HG02885 (cell line): Measurements from ENCODE around the gene COL15A1.

ENCODE experiments used
- ATAC-seq: cut with Tn5 transposase; IDR thresholded peaks from one replicate; pipeline ENCODE4 v1.9.1; 2021; ENCODE audit warnings: mild to moderate bottlenecking; ENCODE audit not compliant: unreplicated experiment, poor library complexity

The COL15A1 gene

DNA sequence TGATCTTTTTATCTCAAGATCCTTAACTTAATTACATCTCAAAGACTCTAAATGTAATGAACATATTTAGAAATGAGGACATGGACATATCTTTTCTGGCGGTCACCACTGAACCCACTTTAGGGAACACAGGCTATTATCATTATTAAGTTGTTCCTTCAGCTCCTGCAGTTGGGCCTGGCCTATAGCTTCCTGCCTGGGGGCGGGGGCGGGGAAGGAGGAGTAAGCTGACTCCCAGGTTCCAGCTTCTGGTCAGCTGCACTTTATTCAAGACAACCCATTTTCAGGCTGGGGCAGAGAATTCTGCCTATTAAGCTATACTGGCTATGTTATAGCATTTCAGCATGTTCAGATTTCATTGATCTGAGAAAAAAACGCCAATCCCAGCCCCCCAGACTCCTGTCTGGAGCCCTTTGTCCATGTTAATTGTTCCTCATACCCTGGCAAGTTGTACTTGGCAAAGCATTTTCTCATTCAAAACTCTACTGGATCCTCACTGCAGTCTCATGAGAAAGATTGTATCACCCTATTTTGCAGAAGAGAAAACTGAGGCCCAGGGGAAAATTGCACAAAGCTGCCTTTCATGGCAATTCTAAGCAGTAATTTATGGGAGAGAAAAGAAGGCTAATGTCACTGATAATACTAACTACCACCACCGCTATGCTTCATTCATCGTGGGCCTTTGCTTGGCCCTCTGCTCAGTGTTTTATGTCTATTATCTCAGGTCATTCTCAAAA is 25.1 kb downstream of the COL15A1 start:
- no peak for ATAC-seq

DNA sequence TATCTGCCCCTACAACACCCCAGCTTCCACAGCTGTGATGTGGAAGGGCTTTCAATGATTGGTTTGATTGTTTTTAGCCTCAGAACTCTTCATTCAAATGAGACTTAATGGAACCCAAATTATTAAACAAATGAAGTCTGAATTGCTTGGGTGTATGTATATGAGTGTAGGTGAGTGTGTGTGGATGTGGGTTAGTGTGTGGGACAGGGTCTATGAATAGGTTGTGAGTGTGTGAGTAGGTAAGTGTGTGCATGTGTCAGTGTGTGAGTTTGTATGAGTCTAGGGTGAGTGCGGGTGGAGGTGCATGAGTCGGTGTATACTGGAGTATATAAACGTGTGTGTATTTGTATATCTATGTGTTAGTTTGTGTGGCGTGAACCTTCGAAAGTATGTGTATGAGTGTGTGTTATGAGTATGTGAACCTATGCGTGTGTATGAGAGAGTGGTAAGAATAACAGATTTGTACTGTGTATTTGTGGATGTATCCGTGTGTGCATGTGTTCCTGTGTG is 26.9 kb downstream of the COL15A1 start:
- no peak for ATAC-seq

DNA sequence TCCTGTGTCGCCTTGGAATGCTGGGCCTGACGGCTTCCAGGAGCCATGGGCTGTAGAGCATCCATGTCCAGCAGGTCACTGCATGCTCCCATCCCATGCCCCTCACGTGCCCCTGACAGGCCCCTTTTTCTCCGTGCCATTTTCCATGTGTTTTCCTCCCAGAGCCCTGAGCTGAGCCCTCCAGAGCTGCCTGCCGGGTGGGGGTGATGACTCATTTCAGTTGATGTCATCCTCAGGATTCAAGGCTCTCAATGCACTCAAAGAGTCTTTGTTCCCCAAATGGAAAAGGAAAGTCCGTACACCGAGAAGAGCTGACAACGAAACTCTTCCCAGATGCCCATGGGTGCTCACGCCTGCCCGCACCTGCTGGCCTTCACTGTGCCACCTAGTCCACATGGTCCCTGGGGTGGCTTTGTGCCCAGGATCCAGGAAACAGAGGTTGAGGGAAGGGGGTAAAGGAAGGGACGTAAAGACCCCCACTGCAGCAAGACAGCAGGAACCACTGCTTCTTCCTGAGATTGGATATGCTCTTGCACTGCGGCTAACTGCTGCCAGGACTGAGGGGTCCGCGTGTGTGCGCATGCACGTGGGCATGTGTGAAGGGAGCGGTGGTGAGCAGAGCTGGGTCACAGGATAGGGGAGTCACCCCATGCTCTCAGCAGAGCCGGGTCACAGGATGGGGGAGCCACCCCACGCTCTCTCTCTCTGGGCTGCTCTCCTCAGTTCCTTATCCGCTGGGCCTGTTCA is 27.6 kb downstream of the COL15A1 start:
- no peak for ATAC-seq

DNA sequence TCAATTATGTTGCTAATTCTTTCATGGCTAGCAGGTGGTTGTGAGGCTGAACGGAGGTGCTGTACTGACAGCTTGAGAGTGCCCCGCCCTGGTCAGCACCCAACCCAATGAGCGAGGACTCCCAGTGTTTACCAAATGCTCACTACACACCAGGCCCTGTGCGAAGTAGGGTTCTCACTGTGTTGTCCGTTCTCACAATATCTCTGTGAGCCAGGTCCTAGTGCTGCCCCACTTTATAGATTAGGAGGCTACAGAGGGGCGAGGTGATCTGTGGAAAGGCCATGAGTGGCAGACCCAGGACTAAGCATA is 28.2 kb downstream of the COL15A1 start:
- ATAC-seq = no peak

DNA sequence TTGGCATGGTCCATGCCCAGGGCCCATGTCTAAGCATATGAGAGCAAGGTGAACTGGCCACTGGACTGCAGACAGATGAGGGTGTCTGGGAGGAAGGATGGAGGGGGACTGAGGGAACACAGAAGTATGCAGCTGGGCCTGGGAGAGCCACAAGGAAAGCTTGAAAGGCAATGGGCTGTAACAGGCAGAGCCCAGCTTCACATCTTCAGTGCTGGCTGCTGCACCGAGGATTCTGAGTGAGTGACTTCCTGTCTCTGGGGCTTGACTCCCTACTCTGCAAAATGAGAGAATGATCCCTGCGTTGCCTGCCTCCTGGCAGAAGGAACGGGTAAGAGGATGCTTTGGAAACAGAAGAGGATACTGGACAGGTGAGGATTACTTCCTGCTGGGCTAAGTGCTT is 29.0 kb downstream of the COL15A1 start:
- ATAC-seq = no peak

DNA sequence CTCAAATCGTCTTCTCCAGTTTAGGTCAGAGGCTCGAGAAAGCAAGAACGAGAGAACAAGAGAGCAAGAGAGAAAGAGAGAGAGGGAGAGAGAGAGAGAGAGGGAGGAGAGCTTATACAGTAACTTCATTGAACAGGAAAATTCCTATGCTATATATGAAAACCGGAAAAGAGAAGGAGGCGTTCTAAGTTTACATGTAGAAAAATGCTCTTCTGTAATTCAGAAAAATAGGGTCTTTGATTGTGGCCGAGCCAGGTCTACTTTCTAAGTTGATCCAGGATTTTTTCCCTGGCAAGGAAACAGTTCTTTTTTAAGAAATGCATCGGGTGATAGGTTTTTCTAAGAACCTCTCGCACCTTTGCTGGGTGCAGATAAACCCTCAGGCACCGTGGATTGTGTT is 29.5 kb downstream of the COL15A1 start:
- no peak for ATAC-seq

DNA sequence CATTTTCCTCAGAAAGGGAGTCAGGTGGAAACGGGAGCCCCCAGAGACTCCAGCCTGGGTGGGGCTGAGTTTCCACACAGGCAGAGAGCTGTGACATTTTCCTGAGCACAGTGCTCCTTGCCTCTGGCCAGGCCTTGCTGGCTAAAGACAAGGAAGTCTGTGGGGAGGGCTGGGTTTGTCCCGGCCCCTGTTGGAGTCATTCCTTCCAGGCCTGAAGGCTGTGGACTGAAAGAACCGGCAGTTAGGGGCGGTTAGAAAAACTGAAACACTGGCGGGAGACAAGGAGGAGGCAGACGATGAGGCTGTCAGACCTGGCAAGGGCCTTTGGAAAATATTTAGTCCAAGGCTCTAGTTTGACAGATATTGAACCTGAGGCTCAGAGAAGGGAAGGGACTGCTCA is 29.9 kb downstream of the COL15A1 start:
- ATAC-seq = no peak

DNA sequence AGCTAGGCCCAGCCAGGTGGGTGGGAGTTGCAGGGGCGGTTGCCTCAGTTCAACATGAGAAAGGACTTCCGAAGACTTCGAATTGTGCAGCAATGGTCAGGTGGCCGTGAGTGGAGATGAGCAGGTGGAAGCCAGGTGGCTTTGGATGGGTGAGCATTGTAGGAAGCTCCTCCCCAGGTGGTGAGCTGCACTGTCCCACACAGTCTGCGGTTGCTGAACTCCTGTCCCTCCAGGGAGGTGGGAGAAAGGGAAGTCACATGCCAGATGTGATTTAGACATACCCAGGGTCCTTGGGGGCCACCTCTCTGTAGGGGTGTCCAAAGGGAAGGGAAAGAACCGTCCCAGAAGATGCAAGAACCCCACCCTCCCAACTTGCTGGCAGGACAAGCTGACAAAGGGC is 30.4 kb downstream of the COL15A1 start:
- no peak for ATAC-seq

DNA sequence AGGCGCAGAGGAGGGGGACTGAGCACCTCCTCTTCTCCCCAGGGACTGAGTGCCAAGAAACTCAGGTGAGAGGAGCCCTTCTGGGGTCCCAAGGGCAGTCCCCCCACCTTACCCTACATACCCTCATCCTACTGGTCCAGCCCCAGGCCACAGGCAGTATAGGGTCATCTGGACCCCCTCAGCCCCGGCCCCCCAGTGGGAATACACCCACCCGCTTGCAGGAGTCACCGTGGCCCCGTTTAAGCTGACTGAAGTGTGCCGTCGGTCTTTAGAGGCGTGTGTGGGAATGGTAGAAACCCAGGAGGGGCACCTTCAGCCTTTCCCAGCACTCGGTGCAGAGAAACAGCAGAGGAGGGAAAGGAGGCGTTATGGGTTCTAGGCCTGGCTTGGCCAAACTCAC is 30.8 kb downstream of the COL15A1 start:
- no peak for ATAC-seq

DNA sequence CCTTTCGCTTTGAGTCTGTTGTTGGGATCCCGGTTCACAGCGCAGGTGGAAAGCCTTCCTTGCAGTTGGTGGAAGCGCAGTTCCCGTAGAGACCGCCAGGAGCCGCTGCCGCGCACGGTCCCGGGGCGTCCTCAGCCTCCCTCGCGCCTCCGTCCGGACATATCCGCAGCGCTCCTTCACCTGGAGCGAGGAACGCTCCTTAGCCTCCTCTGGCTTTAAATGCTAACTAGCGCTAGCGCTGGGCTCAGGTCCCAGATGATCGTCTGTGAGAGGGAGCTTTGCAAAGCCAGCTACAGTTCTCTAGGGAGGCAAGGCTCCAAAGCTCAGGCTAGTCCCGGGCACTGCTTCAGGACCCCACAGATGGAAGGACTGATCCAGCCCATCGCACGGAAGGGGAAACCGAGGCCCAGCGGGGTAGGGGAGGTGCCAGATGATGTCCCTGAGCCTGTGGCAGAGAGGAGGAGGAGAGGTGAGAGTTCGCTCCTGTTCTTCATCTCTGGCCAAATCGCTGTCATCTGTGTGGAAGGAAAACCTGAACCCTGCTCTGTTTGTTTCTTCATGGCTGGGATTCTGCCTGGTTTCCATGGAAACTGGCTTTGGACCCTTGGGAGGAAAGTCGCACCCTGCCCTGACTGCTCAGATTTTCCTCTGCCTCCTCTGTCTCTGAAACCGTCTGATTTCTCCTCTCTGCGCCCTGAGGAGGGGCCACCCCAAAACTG is 31.4 kb downstream of the COL15A1 start:
- ATAC-seq = peak; percentile 97

DNA sequence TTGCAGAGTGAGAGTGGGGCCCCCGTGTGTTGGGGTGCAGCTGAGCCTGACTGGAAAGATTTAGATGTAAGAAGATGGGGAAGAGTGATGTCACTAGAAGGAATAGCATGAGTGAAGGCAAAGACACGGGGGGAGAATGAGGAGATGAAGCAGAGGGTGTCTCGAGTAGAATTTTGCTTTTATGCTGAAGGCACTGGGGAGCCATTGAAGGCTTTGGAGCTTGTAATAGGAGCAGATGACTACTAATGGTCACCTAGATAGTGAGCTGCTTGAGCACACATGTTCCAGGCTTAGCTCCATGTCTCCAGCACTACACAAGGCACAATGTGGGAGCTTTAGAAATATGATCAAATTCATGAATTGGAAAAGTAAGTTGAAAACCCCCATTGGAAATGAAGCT is 32.1 kb downstream of the COL15A1 start:
- ATAC-seq = no peak

DNA sequence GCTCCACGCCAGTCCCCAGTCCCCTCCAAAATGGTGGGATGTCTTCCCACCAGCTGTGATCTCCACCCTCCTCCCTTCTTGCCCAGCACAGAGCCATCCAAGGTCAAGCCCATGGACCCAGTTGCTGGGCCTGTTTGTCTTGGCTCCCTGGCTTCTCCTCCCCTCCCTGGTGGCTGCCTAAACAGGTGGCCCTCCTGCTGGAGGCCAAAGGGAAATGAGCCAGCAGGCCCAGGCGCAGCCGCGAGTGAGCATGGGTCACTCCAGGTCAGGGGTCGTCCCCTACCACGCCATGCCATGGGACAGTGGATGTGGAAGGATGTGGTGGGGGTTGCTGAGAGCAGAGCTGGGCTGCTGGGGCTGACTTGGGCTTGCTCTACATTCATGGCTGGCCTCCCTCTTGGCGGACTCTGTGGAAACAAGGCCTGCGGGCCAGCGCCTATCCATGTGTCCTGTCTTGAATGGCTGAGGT is 33.6 kb downstream of the COL15A1 start:
- no peak for ATAC-seq

DNA sequence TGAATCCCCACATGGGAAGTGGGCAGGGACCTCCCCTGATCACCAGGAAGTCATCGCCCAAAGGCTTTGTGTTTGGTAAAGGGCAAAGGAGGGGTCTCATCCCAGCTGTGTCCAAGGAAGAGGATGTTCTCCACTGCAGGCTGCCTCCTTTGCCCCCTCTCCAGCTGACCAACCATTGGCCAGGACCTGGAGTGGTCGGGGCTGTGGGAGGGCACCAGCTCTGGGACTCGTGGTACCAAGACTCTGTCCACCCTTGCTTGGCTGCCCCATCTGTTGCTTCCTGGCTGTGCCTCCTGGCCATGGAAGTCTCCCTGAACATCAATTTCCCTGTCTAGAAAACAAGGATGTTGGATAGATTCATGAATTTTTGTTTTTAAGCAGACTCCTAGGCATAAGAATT is 34.1 kb downstream of the COL15A1 start:
- ATAC-seq = no peak

DNA sequence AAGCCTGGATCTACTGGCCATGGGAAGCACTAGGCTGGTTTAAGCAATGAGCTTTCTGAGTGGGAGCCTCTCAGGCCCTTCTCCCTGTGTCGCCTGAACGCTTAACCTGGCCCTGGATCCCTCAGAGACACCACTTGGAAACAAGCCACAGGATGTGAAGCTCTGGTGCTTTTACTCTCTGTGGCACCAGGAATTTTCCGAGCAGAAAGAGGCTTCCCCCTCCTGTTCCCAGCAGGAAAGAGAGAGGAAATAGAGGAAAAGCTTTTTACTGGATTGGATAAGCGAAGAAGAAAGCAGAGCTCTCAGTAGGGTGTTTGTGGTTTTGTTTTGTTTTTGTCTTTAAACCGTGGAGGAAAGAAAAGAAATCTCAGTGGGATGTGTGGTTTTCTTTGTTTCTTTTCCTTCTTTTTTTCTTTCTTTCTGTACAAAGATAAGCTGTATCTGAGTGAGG is 34.5 kb downstream of the COL15A1 start:
- no peak for ATAC-seq

DNA sequence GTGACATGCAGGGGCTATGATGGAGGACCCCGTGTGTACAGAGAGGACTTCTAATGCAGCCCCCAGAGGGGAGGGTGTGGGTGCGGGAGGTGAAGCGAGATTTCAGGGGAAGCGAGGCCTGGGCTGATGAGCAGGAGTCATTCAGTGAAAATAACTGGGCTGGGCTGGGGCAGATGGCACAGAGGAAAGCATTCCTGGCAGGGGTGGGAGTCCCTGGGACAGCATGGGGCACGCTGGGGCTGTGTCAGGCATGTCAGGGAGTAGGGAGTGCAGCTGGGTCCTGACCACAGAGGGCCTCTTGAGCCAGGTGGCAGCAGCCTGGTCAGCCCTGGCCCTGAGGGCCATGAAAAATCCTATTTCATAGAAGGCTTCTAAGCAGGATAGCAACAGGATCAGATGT is 36.6 kb downstream of the COL15A1 start:
- no peak for ATAC-seq

DNA sequence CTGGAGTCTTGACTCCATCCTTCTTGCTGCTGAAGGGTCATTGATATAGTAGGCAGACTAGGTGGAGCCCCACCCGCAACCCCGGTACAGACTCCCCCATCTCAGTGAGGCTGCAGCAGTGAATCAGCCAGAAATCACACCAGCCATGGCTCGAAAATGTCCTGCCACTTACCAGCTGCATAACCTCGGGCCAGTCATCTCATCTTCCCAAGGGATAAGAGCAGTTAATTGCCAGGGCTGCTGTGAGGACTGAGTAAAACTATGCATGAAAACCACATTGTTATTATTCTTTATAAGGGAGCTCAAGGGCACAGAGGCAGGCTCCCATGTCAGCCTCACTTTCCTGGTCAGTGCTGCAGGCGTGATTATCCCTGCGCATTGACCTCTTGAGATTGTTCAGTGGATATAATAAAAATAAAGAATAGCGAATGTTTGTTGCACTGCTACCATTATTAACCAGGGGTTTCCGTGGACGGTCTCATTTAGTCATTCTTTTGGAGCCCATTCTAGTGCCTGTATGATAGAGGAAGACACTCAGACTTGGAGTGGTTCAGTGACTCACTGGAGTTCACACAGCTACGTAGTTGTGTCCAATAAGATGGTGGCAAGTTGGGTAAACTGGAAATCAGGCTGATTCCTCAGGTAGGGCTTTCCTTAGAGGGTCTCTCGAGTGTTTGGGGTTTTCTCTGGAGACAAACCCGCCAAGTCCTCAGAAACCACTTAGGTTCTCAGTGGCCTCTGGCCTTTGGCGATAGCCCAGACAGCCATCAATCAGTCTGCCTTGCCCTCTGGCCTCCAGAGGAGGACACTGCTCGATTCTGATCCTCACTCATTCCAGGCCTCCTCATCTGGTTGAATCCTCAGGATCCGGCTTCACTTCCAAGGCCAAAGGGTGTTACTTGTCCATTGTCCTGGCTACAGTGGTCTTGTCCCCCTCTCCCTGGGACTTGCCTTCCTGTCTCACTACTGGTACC is 39.9 kb downstream of the COL15A1 start:
- no peak for ATAC-seq

DNA sequence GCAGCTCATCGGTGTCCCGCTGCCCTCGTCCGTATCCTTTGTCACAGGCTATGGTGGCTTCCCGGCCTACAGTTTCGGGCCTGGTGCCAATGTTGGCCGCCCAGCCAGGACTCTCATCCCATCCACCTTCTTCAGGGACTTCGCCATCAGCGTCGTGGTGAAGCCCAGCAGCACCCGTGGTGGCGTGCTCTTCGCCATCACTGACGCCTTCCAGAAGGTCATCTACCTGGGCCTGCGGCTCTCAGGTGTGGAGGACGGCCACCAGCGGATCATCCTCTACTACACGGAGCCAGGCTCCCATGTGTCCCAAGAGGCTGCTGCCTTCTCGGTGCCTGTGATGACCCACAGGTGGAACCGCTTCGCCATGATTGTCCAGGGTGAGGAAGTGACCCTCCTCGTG is 41.9 kb downstream of the COL15A1 start:
- no peak for ATAC-seq

DNA sequence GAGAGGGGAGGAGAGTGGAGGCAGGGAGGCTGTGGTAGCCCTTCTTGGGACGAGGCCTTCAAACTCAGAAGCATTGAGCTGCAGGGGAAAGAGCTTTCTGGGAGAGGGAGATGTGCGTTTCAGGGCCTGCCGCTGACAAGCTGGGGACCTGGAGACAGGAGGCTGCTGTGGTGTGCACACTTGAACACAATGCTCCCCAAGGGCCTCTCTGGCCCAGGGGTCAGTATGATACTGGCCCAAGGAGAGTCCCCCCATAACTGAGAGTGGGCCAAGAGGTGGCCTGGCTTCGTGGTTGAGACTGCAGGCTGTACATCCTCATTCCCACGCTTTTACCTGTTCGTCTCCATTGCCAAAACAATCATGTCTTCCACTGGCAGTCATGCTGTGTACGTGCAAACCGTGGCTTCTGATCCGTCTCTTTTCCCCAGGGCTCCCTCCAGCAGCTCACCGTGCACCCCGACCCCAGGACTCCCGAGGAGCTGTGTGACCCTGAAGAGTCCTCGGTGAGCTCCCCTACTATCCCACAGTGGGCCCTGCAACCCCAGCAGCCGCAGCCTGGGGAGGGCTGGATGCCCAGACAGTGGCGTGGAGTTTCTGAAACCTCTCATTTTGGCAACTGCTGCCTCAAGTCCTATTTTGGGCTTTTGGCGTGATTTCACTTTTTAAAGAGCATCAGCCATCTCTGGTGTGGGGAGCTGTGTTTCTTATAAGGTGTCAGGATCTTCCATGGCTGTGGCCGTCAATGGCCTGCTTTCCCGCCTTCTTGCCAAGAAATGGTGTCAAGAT is 43.4 kb downstream of the COL15A1 start:
- no peak for ATAC-seq
